Caki2 (cell line): ENCODE measurements around the gene TMEM138. TPM values are rescaled to one million over a fixed set of nuclear protein-coding genes. Genes with fewer than 3 reads are reported as not detected.

Experiments used
- DNase-seq: peaks from one replicate; pipeline ENCODE4 v3.0.0-alpha.2; 2015; ENCODE audit warnings: low read depth
- in situ Hi-C: cut with HindIII; loops from 2 replicates; pipeline ENCODE4 v1.10.0; 2016; ENCODE audit warnings: low sequenced_read_pairs, low pct_unique_long_range_greater_than_20kb, mixed read lengths
- total RNA-seq: library from RNA; depleted of rRNA; stranded (reverse); fragments of >200 nt; shearing (Covaris generic); gene quantifications from 2 replicates; pipeline ENCODE4 v1.2.3, GENCODE V29; 2014; ENCODE audit warnings: low replicate concordance

The TMEM138 gene
- total RNA-seq, 1 experiment from 2014 or later = 31.3 TPM

GRCh38 chr11:61338783-61339489 lies 23.2 kb upstream of the TMEM138 start:
- in situ Hi-C loops = no loop called here
- no peak for DNase-seq

- in situ Hi-C loops = no loop called here
- no peak for DNase-seq
Observed at GRCh38 chr11:61339490-61339878, 22.7 kb upstream of the TMEM138 start.

GRCh38 chr11:61340979-61341378 lies 21.2 kb upstream of the TMEM138 start:
- in situ Hi-C loops = no loop called here
- DNase-seq = no peak

GRCh38 chr11:61341706-61342105 lies 20.5 kb upstream of the TMEM138 start:
- no peak for DNase-seq
- in situ Hi-C loops = no loop called here

- DNase-seq = no peak
- in situ Hi-C loops = no loop called here
Observed at GRCh38 chr11:61342207-61342803, 19.9 kb upstream of the TMEM138 start.

- in situ Hi-C loops = no loop called here
- DNase-seq = no peak
Observed at GRCh38 chr11:61343792-61344745, 18.1 kb upstream of the TMEM138 start.

- no peak for DNase-seq
- in situ Hi-C loops = no loop called here
Observed at GRCh38 chr11:61345170-61345610, 17.0 kb upstream of the TMEM138 start.

GRCh38 chr11:61345954-61346843 lies 16.0 kb upstream of the TMEM138 start:
- DNase-seq = no peak

GRCh38 chr11:61347916-61348461 lies 14.2 kb upstream of the TMEM138 start:
- no peak for DNase-seq
- in situ Hi-C loops = no loop called here

More at GRCh38 chr11:61345954-61346843, 16.0 kb upstream of the TMEM138 start:
- in situ Hi-C loops = no loop called here

- no peak for DNase-seq
- in situ Hi-C loops = no loop called here
Observed at GRCh38 chr11:61349189-61349751, 12.9 kb upstream of the TMEM138 start.

GRCh38 chr11:61349916-61350315 lies 12.3 kb upstream of the TMEM138 start:
- DNase-seq = no peak
- in situ Hi-C loops = no loop called here

GRCh38 chr11:61350336-61350735 lies 11.8 kb upstream of the TMEM138 start:
- no peak for DNase-seq
- in situ Hi-C loops = no loop called here

- no peak for DNase-seq
- in situ Hi-C loops = no loop called here
Observed at GRCh38 chr11:61350803-61351202, 11.4 kb upstream of the TMEM138 start.

- in situ Hi-C loops = no loop called here
- no peak for DNase-seq
Observed at GRCh38 chr11:61352038-61352437, 10.1 kb upstream of the TMEM138 start.

GRCh38 chr11:61353131-61354067 lies 8.8 kb upstream of the TMEM138 start:
- DNase-seq = no peak
- in situ Hi-C loops = no loop called here

- in situ Hi-C loops = no loop called here
- no peak for DNase-seq
Observed at GRCh38 chr11:61354208-61354607, 8.0 kb upstream of the TMEM138 start.
